Activated CD4-positive, CD25-positive, alpha-beta regulatory T cell treated with anti-CD3 and anti-CD28 coated beads, Interleukin-2, amount 50 U/mL, for 16 hours (primary cell): ENCODE measurements around the gene ZNF341.

Source experiments
- DNase-seq: peaks from one replicate; pipeline ENCODE4 v3.0.0-alpha.2; 2020; ENCODE audit warnings: low read depth, low spot score

The ZNF341 gene

GRCh38 chr20:33766686-33767085 is 34.9 kb downstream of the ZNF341 start:
- no peak for DNase-seq

GRCh38 chr20:33767777-33768138 is 36.0 kb downstream of the ZNF341 start:
- no peak for DNase-seq

GRCh38 chr20:33769043-33769442 is 37.2 kb downstream of the ZNF341 start:
- no peak for DNase-seq

GRCh38 chr20:33770005-33770404 is 38.2 kb downstream of the ZNF341 start:
- DNase-seq: no peak

GRCh38 chr20:33771938-33772337 is 40.1 kb downstream of the ZNF341 start:
- no peak for DNase-seq

- DNase-seq: no peak
These were observed 40.6 kb downstream of the ZNF341 start for GRCh38 chr20:33772439-33772838.

- DNase-seq: no peak
These were observed 41.8 kb downstream of the ZNF341 start for GRCh38 chr20:33773412-33774089.

- DNase-seq: no peak
These were observed 46.0 kb downstream of the ZNF341 start for GRCh38 chr20:33777816-33778215.

GRCh38 chr20:33781133-33781532 is 49.3 kb downstream of the ZNF341 start:
- no peak for DNase-seq

- DNase-seq: no peak
These were observed 50.1 kb downstream of the ZNF341 start for GRCh38 chr20:33781945-33782344.

GRCh38 chr20:33783256-33783655 is 51.5 kb downstream of the ZNF341 start:
- DNase-seq: no peak

GRCh38 chr20:33783818-33784217 is 52.0 kb downstream of the ZNF341 start:
- no peak for DNase-seq

GRCh38 chr20:33784225-33784624 is 52.4 kb downstream of the ZNF341 start:
- no peak for DNase-seq

- no peak for DNase-seq
These were observed 53.7 kb downstream of the ZNF341 start for GRCh38 chr20:33785503-33785902.

GRCh38 chr20:33787253-33787891 is 55.6 kb downstream of the ZNF341 start:
- no peak for DNase-seq

- DNase-seq: no peak
These were observed 56.7 kb downstream of the ZNF341 start for GRCh38 chr20:33788351-33789049.

- DNase-seq: no peak
These were observed 57.5 kb downstream of the ZNF341 start for GRCh38 chr20:33789109-33789857.

GRCh38 chr20:33789858-33790182 is 58.0 kb downstream of the ZNF341 start:
- DNase-seq: no peak

- DNase-seq: no peak
These were observed 58.8 kb downstream of the ZNF341 start for GRCh38 chr20:33790566-33790965.

GRCh38 chr20:33791021-33791420 is 59.2 kb downstream of the ZNF341 start:
- no peak for DNase-seq

GRCh38 chr20:33791540-33791939 is 59.7 kb downstream of the ZNF341 start:
- no peak for DNase-seq

GRCh38 chr20:33791959-33792597 is 60.3 kb downstream of the ZNF341 start:
- peak; percentile 21 for DNase-seq
